Panc1 (cell line): Measurements from ENCODE around the gene SREBF2. TPM values are rescaled to one million over a fixed set of nuclear protein-coding genes. Genes with fewer than 3 reads are reported as not detected.

Source experiments
- ATAC-seq: fragments of 200-7000 bp; cut with Tn5 transposase; 2 replicates; pipeline ENCODE4 v1.9.1; 2020; ENCODE audit warnings: mild to moderate bottlenecking, moderate library complexity
- BruUV-seq: library from RNA; stranded (reverse); fragments of 400-500 nt; replicated peaks from 2 replicates; lab custom pipeline; 2021; lab: Mats Ljungman, UMichigan
- CTCF ChIA-PET: fragments of 300-600 bp; sonication (Branson Sonifier 250); formaldehyde crosslinking; loops from one replicate; lab custom pipeline; 2022; ENCODE audit warnings: antibody characterized with exemption; lab: Charles Lee
- POLR2A ChIA-PET: fragments of 300-600 bp; sonication (Branson Sonifier 250); formaldehyde crosslinking; loops from one replicate; lab custom pipeline; 2022; ENCODE audit warnings: antibody characterized with exemption; lab: Charles Lee
- DNase-seq: peaks from one replicate; pipeline ENCODE4 v3.0.0-alpha.2; 2010; ENCODE audit warnings: low read depth, low spot score
- H3K27ac ChIP-seq: 2 replicates; pipeline ENCODE4 v1.5.1; 2011; ENCODE audit warnings: mild to moderate bottlenecking, low read length, inconsistent platforms
- H3K27me3 ChIP-seq: fragments of 200-500 bp; sonication (Bioruptor generic); 2 replicates; pipeline ENCODE4 v1.6.0; 2014; ENCODE audit warnings: low read length, inconsistent platforms; ENCODE audit not compliant: control insufficient read depth, insufficient read depth
- H3K36me3 ChIP-seq: fragments of 200-500 bp; sonication (Bioruptor generic); 2 replicates; pipeline ENCODE4 v1.5.1; 2014; ENCODE audit warnings: inconsistent platforms, mild to moderate bottlenecking, low read length, moderate library complexity; ENCODE audit not compliant: control insufficient read depth, insufficient read depth
- H3K4me1 ChIP-seq: 2 replicates; pipeline ENCODE4 v1.5.1; 2011; ENCODE audit warnings: inconsistent platforms, mild to moderate bottlenecking, low read length, moderate library complexity; ENCODE audit not compliant: control insufficient read depth, insufficient read depth
- H3K4me3 ChIP-seq, 2 experiments: 2 replicates each; pipeline ENCODE4 v1.5.1; 2011 to 2012; ENCODE audit warnings: low read depth in 2 of 2, low read length in 2 of 2, mild to moderate bottlenecking in 2 of 2, inconsistent platforms in 1 of 2, moderate library complexity in 1 of 2
- H3K9me3 ChIP-seq: fragments of 200-500 bp; sonication (Bioruptor generic); 2 replicates; pipeline ENCODE4 v1.5.1; 2014; ENCODE audit warnings: low read depth, mild to moderate bottlenecking, inconsistent platforms, low read length, moderate library complexity; ENCODE audit not compliant: control insufficient read depth, insufficient read depth
- CTCF ChIP-seq: fragments of 450-650 bp; IDR thresholded peaks from 2 replicates; pipeline ENCODE4 v1.5.1; 2017; ENCODE audit warnings: mild to moderate bottlenecking
- POLR2AphosphoS5 ChIP-seq: IDR thresholded peaks from 2 replicates; pipeline ENCODE4 v1.6.1; 2012; ENCODE audit warnings: mild to moderate bottlenecking, low read depth, low read length, moderate library complexity
- REST ChIP-seq, 2 experiments: IDR thresholded peaks; 2 replicates each; pipeline ENCODE4 v1.6.1; 2011 to 2012; ENCODE audit warnings: low read depth in 2 of 2, control low read depth in 1 of 2, low read length in 1 of 2, mild to moderate bottlenecking in 1 of 2, moderate library complexity in 1 of 2; ENCODE audit not compliant: insufficient read depth in 1 of 2
- SIN3A ChIP-seq: IDR thresholded peaks from 2 replicates; pipeline ENCODE4 v1.6.1; 2012; ENCODE audit warnings: low read depth, mild to moderate bottlenecking, low read length, moderate library complexity, borderline replicate concordance; ENCODE audit not compliant: insufficient read depth
- TCF7L2 ChIP-seq: IDR thresholded peaks from 2 replicates; pipeline ENCODE4 v1.6.1; 2011; ENCODE audit warnings: mild to moderate bottlenecking, low read depth, low read length, inconsistent platforms
- in situ Hi-C: cut with HindIII; loops from 2 replicates; pipeline ENCODE4 v1.10.0; 2016; ENCODE audit warnings: low sequenced_read_pairs, low pct_unique_long_range_greater_than_20kb
- intact Hi-C: fragments of 100-400 bp; cut with micrococcal nuclease; formaldehyde crosslinking; loops from one replicate; pipeline ENCODE4 v1.10.0; 2022; ENCODE audit not compliant: unreplicated experiment
- total RNA-seq: library from RNA; stranded (reverse); gene quantifications from one replicate; pipeline ENCODE4 v1.2.1, GENCODE V29; 2021; ENCODE audit not compliant: unreplicated experiment

SREBF2 gene
- total RNA-seq, 1 experiment from 2014 or later = 73.0 TPM

GRCh38 chr22:41842996-41843970 is 10.4 kb downstream of the SREBF2 start:
- no peaks in the 10 kb centered on the region; the same call in 1 of the 2 replicates for H3K36me3 ChIP-seq
- H3K27ac ChIP-seq = no peak overlapping the region; the same call in 1 of the 2 replicates
- DNase-seq (no peak), ATAC-seq (no peak)
- in situ Hi-C loops = no loop called here
- CTCF ChIA-PET = no interaction called here
- BruUV-seq = no TSS peak
- peaks cover 7% of the 10 kb centered on the region; the same call in 1 of the 2 replicates for H3K4me1 ChIP-seq
- H3K4me3 ChIP-seq = no peak overlapping the region
- no peaks in the 10 kb centered on the region for H3K27me3 ChIP-seq
- POLR2A ChIA-PET = interaction anchor here (0.7 kb wide), 1 partner anchor 64 kb away, joined by 3 read pairs; no protein-coding TSS in a partner anchor
- TF ChIP-seq POLR2AphosphoS5 = no peak
- no peak for TF ChIP-seq TCF7L2
- TF ChIP-seq SIN3A = no peak
- no peak for TF ChIP-seq CTCF
- no peak for TF ChIP-seq REST (IDR thresholded peaks at IDR 0.05; ENCODE audit: insufficient read depth in 1 of 2, low read depth in 2 of 2, low read length in 1 of 2)
- H3K9me3 ChIP-seq = no peaks in the 10 kb centered on the region
- intact Hi-C loops = no loop called here

GRCh38 chr22:41844036-41844435 is 11.1 kb downstream of the SREBF2 start:
- peaks cover 7% of the 10 kb centered on the region; the same call in 1 of the 2 replicates for H3K4me1 ChIP-seq
- no TSS peak for BruUV-seq
- H3K4me3 ChIP-seq = no peak overlapping the region
- H3K9me3 ChIP-seq = no peaks in the 10 kb centered on the region
- no peak for ATAC-seq
- intact Hi-C loops (no loop called here), in situ Hi-C loops (no loop called here)
- H3K27ac ChIP-seq = no peak overlapping the region
- H3K27me3 ChIP-seq = no peaks in the 10 kb centered on the region
- no peaks in the 10 kb centered on the region; the same call in 1 of the 2 replicates for H3K36me3 ChIP-seq
- no peak for DNase-seq
- ChIA-PET POLR2A (no interaction called here), CTCF (no interaction called here)
- no peak for TF ChIP-seq SIN3A
